Measurements from ENCODE around the gene DENND2C. TPM values are rescaled to one million over a fixed set of nuclear protein-coding genes. Genes with fewer than 3 reads are reported as not detected.
A peak's percentile ranks its signal among the peaks of the same experiment; 100 is the strongest.

DENND2C gene
- polyA plus RNA-seq (2013, experiment 1 of 2; ENCODE audit: insufficient read length): 1.5 TPM
- 1.8 TPM for polyA plus RNA-seq (2013, experiment 2 of 2; ENCODE audit: insufficient read length)

- DNase-seq: no peak
These were observed at the start of gene DENND2C for GRCh38 chr1:114669562-114670082. DENND2C (minus strand) TSS chr1:114670049; CDS start chr1:114625984, 44,065 bp downstream.

GRCh38 chr1:114719424-114719787 lies 49.6 kb upstream of the DENND2C start:
- no peak for DNase-seq

- DNase-seq: peak; percentile 67
These were observed 49.0 kb upstream of the DENND2C start for GRCh38 chr1:114718661-114719423.

- DNase-seq: peak; percentile 94
These were observed 46.7 kb upstream of the DENND2C start, which contains the start of gene NRAS for GRCh38 chr1:114716304-114717170. NRAS (minus strand) TSS chr1:114716771; CDS start chr1:114716160, 611 bp downstream.

GRCh38 chr1:114715952-114716303 lies 46.1 kb upstream of the DENND2C start:
- DNase-seq: no peak

- no peak for DNase-seq
These were observed 43.1 kb upstream of the DENND2C start for GRCh38 chr1:114712977-114713376.

- DNase-seq: no peak
These were observed 40.5 kb upstream of the DENND2C start for GRCh38 chr1:114710360-114710759.

GRCh38 chr1:114707604-114708003 lies 37.8 kb upstream of the DENND2C start:
- no peak for DNase-seq

- no peak for DNase-seq
These were observed 33.4 kb upstream of the DENND2C start for GRCh38 chr1:114703242-114703641.

GRCh38 chr1:114702737-114703136 lies 32.9 kb upstream of the DENND2C start:
- no peak for DNase-seq

- DNase-seq: no peak
These were observed 32.1 kb upstream of the DENND2C start for GRCh38 chr1:114701931-114702330.

GRCh38 chr1:114700036-114700600 lies 30.3 kb upstream of the DENND2C start:
- DNase-seq: peak; percentile 17

- DNase-seq: no peak
These were observed 27.0 kb upstream of the DENND2C start for GRCh38 chr1:114696810-114697209.

GRCh38 chr1:114695430-114696058 lies 25.7 kb upstream of the DENND2C start, which contains the start of gene AMPD1:
AMPD1 (minus strand) TSS chr1:114695546; CDS start chr1:114695471, 75 bp downstream.
- peak; percentile 63 for DNase-seq

- DNase-seq: no peak
These were observed 24.9 kb upstream of the DENND2C start for GRCh38 chr1:114694540-114695310.

GRCh38 chr1:114692947-114693346 lies 23.1 kb upstream of the DENND2C start:
- DNase-seq: no peak

GRCh38 chr1:114691061-114691460 lies 21.2 kb upstream of the DENND2C start:
- DNase-seq: no peak

GRCh38 chr1:114690148-114690547 lies 20.3 kb upstream of the DENND2C start:
- no peak for DNase-seq

- DNase-seq: no peak
These were observed 18.7 kb upstream of the DENND2C start for GRCh38 chr1:114688526-114688925.

- DNase-seq: no peak
These were observed 16.0 kb upstream of the DENND2C start for GRCh38 chr1:114685851-114686250.

- no peak for DNase-seq
These were observed 7.8 kb upstream of the DENND2C start for GRCh38 chr1:114677691-114678090.
